ENCODE data around the gene PRMT2.

Gene PRMT2

DNA sequence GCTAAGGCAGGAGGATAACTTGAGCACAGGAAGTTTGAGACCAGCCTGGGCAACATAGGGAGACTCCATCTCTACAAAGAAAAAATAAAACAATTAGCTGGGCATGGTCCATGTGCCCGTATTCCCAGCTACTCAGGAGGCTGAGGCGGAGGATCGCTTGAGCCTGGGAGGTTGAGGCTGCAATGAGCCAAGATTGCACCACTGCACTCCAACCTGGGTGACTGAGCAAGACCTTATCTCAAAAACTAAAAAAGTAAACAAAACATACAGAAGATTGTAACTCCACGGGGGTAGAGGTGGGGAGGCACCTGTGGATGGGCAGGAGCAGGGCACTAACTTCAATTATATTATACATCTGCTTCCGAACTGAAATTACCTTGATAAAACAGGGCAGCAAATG is 35.2 kb upstream of the PRMT2 start:
- no peak overlapping the region for H3K4me3 ChIP-seq (replicated peaks; ENCODE audit: low read depth, low read length)
- no peak for DNase-seq (ENCODE audit: low read depth)
- TF ChIP-seq, protein P1, sequence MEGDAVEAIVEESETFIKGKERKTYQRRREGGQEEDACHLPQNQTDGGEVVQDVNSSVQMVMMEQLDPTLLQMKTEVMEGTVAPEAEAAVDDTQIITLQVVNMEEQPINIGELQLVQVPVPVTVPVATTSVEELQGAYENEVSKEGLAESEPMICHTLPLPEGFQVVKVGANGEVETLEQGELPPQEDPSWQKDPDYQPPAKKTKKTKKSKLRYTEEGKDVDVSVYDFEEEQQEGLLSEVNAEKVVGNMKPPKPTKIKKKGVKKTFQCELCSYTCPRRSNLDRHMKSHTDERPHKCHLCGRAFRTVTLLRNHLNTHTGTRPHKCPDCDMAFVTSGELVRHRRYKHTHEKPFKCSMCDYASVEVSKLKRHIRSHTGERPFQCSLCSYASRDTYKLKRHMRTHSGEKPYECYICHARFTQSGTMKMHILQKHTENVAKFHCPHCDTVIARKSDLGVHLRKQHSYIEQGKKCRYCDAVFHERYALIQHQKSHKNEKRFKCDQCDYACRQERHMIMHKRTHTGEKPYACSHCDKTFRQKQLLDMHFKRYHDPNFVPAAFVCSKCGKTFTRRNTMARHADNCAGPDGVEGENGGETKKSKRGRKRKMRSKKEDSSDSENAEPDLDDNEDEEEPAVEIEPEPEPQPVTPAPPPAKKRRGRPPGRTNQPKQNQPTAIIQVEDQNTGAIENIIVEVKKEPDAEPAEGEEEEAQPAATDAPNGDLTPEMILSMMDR (IDR thresholded peaks at IDR 0.05; ENCODE audit: low read length, missing control alignments) = no peak

DNA sequence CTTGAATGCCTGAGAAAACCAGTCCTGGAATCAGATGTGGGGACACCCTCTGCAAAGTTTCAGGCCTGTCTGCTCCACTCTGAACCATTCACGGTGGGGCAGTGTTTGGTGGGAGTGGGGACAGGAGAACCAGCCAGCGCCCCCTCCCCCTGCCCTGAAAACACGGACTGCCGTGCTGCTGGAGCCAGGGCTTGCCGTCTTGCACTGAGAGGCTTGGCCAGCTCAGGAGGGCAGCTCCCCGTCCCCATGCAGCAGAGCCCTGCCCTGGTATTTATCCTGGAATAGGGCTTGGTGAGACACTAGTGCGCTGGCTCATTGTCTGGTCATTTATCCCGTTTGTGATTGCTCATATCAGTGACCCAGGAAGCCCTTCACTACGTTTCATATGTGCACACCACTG is 34.5 kb upstream of the PRMT2 start:
- TF ChIP-seq, protein P1 (IDR thresholded peaks at IDR 0.05; ENCODE audit: low read length, missing control alignments) = no peak

DNA sequence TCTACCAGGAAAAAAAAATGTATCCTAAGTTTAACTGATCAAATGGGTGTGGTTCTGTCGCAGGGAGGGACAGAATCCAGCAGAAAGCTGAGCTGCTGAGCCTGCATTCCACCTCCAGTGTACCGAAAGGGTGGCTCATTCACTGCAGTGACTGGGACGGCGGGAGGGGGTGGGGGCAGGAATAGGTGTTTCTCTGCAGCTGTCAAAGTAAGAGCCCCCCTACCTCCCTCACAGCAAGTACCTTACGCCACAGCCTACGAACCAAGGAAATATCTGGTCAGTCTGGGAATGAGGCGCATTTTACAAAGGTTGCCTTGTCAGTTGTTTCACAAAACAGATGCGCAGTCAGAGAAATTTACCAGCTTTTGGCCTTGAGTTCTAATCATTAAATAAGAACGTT is 32.2 kb upstream of the PRMT2 start:
- TF ChIP-seq, protein P1 (IDR thresholded peaks at IDR 0.05; ENCODE audit: low read length, missing control alignments) = no peak

More for the DNA sequence above, 34.5 kb upstream of the PRMT2 start:
- DNase-seq (ENCODE audit: low read depth) = no peak
- no peak overlapping the region for H3K4me3 ChIP-seq (replicated peaks; ENCODE audit: low read depth, low read length)

DNA sequence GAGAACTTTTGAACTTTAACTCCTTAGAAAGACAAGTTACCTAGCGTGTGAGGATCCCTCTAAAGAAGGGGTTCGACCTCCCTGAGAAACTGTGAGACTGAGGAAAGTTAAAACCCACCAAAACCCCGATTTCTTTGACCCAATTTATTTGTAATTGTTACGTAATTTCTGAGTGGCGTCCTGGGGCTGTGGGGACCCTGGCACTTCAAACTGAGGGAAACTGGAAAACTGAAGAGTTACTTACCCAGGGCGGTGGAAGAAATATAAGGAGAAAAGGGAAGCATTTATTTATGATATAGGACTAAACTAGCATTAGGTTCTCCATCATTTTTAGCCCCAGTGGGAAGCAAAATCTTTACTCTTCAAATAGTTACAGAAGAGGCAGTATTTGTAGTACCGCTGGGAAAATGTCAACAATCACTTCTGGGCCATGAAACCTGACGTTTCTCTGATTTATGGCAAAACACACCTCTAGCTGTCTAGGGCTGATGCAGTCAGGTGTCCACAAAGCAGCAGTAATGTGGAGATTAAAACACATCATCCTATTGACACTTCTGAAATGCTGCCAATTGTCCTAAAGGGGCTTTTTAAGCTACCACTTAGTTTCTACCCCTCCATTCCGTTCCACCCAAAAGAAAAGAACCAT is 31.0 kb upstream of the PRMT2 start:
- H3K4me3 ChIP-seq (replicated peaks; ENCODE audit: low read depth, low read length) = no peak overlapping the region
- TF ChIP-seq, protein P1 (IDR thresholded peaks at IDR 0.05; ENCODE audit: low read length, missing control alignments) = no peak
- no peak for DNase-seq (ENCODE audit: low read depth)

More for the DNA sequence above, 32.2 kb upstream of the PRMT2 start:
- no peak overlapping the region for H3K4me3 ChIP-seq (replicated peaks; ENCODE audit: low read depth, low read length)
- no peak for DNase-seq (ENCODE audit: low read depth)

DNA sequence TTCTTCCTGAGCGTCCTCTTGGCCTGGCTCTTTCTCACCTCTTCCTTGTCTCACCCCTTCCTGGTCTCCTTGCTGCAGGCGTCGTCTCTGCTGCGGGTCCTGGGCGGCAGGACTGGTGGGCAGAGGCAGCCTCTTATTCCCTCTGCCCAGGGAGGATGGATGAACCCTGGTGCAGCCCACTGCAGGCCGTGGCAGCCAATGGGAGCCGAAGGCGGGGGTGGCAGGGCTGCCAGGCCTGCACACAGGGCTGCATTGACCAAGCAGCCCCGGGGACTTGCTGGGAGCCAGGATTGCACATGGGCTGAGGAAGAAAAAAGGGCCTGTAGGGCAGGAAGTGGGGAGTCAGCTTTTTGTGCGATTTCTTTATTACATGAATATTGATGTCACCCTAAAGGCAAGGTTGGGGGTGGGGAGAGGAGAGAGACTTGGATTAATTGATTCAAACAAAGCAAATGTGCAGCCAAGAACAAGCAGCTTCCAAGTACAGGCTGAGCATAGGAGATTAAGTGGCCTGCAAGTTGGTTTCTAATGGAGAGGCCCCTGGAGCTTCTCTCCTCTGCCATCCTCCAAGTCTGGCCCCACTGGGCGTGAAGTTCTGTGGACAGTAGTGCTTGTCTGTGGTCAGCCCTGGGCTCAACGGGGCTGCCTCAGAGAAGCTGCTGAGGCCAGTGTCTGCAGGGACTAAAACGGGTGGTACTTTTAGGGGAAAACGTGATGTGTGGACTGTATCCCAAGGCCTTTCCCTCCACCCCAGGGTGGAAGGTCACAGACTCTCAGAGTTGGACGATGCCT is 30.3 kb upstream of the PRMT2 start, which contains the start of gene S100B:
Gene S100B, minus strand, starts transcription at position 108 of the 792 bp plus-strand sequence. CDS start 2,667 bp downstream, outside the sequence.
- H3K4me3 ChIP-seq (replicated peaks; ENCODE audit: low read depth, low read length) = no peak within 1 kb of the TSS
- no peak for DNase-seq (ENCODE audit: low read depth)
- TF ChIP-seq, protein P1 (IDR thresholded peaks at IDR 0.05; ENCODE audit: low read length, missing control alignments) = no peak

DNA sequence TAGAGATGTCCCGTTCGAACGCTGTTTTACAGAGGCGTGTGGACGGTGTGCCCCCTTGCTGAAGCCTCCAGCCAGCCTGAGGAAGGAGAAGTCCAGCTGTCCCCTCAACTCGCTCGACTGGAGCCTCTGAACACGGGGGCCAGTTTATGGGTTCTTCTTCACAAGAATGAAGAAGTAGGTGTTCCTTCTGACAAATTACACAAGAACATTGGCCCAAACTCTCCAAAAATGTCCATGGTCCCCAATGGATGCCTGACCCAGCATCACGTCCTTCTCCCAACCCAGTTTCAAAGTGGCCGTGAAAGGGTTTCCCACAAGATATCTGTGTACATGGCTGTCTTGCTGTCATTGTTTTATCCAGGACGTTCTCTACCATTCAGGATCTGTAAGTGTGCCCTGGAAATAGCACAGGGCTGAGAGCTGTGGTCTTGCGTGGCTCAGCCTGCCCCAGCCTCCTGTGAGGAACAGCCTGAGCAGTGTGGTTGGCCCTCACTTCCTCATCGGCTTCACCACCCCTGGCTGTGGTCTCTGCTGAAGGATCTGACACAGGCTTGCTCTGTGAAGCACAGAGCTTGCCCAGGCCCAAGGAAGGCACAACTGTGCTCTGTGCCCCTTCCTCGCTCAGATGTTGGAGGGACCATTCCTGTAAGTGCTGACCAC is 29.6 kb upstream of the PRMT2 start:
- no peak overlapping the region for H3K4me3 ChIP-seq (replicated peaks; ENCODE audit: low read depth, low read length)
- DNase-seq (ENCODE audit: low read depth) = no peak
- TF ChIP-seq, protein P1 (IDR thresholded peaks at IDR 0.05; ENCODE audit: low read length, missing control alignments) = no peak
